A673 (cell line): ENCODE measurements around the gene GRID2.

Experiments used
- CTCF ChIP-seq: fragments of 300-800, 200-600 bp; sonication (generic); conservative IDR thresholded peaks from 2 replicates; pipeline ENCODE4 v1.5.1; 2017; ENCODE audit warnings: low read depth, mild to moderate bottlenecking, antibody characterized with exemption, low read length, moderate library complexity, mixed read lengths
- EZH2 ChIP-seq: fragments of 200-600 bp; sonication (generic); IDR thresholded peaks from 2 replicates; pipeline ENCODE4 v1.6.1; 2017; ENCODE audit warnings: borderline replicate concordance, low read depth, mild to moderate bottlenecking, mixed read lengths, antibody characterized with exemption, low read length; ENCODE audit not compliant: poor library complexity, severe bottlenecking

GRCh38 chr4:93788712-93789111 is 1484.9 kb downstream of the GRID2 start:
- TF ChIP-seq CTCF (peak; percentile 47; the same call in 1 of the 2 replicates), EZH2 (no peak)
